Dendritic cell treated with granulocyte-macrophage colony-stimulating factor and Interleukin-4, amounts not matched to agents 40 ng/mL and 50 ng/mL, for 4 days (primary cell): ENCODE data around the gene SLC8B1.

ENCODE experiments used
- H3K27ac Mint-ChIP-seq: one replicate; pipeline ENCODE4 v1.8.0; 2022; ENCODE audit warnings: mild to moderate bottlenecking, mixed read lengths
- H3K27me3 Mint-ChIP-seq: one replicate; pipeline ENCODE4 v1.8.0; 2022; ENCODE audit warnings: mild to moderate bottlenecking, mixed read lengths
- H3K36me3 Mint-ChIP-seq: one replicate; pipeline ENCODE4 v1.8.0; 2022; ENCODE audit warnings: low read depth, mixed read lengths
- H3K4me1 Mint-ChIP-seq: one replicate; pipeline ENCODE4 v1.8.0; 2022; ENCODE audit warnings: low read depth, mixed read lengths
- H3K4me3 Mint-ChIP-seq: one replicate; pipeline ENCODE4 v1.8.0; 2022; ENCODE audit warnings: mild to moderate bottlenecking, moderate library complexity, mixed read lengths
- H3K9me3 Mint-ChIP-seq: one replicate; pipeline ENCODE4 v1.8.0; 2022; ENCODE audit warnings: mixed read lengths
- intact Hi-C: fragments of 100-400 bp; cut with micrococcal nuclease; formaldehyde crosslinking; loops from one replicate; pipeline ENCODE4 v1.15.0; 2022

The SLC8B1 gene

DNA sequence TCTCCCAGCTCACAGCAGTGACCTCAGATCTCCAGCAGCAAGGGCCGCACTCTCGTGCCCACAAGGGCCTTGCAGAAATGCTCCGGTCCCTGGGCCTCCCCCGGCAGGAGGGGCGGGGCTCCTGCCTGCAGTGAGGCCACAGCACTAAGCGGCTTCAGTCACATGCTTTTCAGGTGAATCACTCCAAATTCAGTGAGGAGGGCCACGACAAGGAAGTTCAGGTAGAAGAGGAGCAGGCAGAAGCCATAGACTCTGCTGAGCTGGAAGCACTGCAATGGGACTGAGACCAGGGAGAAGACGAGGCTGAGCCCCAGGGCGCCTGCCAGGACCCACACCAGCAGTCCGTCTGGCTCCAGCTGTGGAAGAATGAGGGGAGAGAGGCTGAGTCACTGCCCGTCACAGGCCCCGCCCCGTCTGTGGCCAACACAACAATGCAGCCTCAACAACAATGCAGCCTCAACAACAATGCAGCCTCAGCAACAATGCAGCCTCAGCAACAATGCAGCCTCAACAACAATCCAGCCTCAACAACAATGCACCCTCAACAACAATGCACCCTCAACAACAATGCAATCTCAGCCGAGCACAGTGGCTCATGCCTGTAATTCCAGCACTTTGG lies 35.2 kb downstream of the SLC8B1 start:
- H3K27ac Mint-ChIP-seq = peak overlapping the region; percentile 62
- intact Hi-C loops = no loop called here

DNA sequence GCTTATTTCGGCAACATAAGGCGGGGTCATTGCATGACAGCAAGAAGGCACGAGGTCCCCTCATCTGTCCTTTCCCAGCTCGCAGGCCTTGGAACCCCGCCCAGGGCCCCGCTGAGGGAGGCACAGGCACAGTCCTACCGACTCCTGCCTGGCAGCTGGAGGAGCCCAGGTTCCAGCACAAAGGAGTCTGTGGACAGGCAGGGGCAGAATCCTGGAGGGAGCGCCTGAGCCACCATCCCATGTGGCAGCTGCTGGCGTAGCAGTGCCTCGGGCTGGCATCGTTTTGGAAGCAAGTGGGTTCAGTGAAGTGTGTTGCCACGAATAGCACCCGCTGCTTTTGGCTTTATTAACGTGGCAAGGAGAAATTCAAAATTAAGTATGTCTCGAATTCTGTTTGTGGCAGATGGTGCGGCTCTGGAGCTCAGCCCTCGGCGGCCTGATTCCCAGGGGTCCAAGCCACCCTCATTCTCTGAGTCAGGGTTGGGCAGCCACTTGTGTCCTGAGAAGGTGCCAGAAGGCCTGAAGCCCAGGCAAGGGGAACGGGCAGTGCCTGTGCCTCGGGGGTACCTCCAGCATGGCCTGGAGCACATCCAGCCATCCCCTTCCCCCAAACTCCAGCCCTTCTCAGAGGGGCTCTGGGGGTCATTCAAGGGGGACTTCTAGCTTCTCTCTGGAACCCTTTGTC lies 35.9 kb downstream of the SLC8B1 start:
- Mint-ChIP-seq H3K9me3 (no peaks in the 10 kb centered on the region), H3K4me3 (no peak overlapping the region), H3K27ac (peak overlapping the region; percentile 62), H3K36me3 (peaks cover 100% of the 10 kb centered on the region), H3K27me3 (no peaks in the 10 kb centered on the region), H3K4me1 (peaks cover 36% of the 10 kb centered on the region)
- intact Hi-C loops = no loop called here

More for the DNA sequence above, 35.2 kb downstream of the SLC8B1 start:
- peaks cover 41% of the 10 kb centered on the region for H3K4me1 Mint-ChIP-seq
- peaks cover 100% of the 10 kb centered on the region for H3K36me3 Mint-ChIP-seq
- no peak overlapping the region for H3K4me3 Mint-ChIP-seq
- H3K9me3 Mint-ChIP-seq = no peaks in the 10 kb centered on the region
- no peaks in the 10 kb centered on the region for H3K27me3 Mint-ChIP-seq

DNA sequence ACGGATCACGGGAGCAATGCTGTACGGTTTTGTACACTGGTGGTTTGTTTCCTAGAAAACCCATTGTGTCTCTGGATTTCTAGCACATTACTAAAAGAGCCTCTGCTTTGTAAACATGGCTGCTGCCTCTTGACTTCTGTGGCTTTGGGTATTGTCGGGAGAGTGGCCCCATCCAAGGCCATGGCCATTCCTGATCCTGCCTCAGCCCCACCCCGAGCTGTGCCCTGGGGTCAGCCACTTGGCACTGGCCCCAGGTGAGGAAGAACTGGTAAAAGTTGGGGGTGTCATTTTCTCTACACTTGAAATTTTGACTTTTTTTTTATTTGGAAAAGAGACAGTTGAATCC lies 36.5 kb downstream of the SLC8B1 start:
- Mint-ChIP-seq H3K27me3 (no peaks in the 10 kb centered on the region), H3K36me3 (peaks cover 100% of the 10 kb centered on the region), H3K4me1 (peaks cover 31% of the 10 kb centered on the region), H3K9me3 (no peaks in the 10 kb centered on the region), H3K27ac (peak overlapping the region; percentile 62), H3K4me3 (no peak overlapping the region)
- intact Hi-C loops = no loop called here

DNA sequence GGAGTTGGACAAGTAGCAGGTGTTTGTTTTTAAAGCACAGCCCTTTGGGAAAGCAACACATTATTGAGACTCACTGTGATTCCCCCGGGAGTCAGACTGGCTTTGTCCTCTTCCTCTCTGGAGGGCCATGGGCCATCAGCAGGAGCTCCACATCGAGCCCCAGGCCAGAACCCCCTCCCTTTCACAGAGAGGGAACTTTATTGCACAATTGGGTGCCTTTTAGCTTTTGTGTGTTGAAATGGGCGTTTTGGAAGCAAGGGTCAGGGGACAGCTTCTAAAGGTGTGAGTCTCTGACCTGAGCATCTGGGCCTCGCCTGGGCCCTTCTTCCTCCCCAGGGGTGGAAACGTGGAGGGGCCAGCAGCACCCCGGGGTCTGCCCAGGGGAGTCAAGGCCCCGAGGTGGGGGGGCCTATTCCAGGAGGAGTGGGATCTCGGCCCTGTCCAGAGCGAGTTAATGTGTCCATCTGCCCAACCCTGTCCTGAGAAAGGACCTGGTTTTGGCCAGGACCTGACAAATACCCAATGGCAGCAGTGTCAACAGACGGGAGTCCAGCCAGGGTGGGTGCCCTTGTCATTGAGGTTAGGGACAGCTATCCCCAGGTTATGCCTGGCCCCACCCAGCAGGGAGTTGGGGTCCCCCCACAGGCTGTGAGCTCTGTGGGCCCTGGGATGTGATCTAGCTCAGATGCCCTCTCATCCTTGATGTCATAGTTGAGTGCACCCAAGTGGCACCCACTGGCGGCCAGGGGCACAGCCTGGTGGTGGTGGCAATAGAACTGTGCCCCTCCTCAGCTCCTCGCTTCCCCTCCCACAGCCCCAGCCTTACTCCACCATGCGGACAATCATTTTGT lies 37.1 kb downstream of the SLC8B1 start:
- H3K9me3 Mint-ChIP-seq = no peaks in the 10 kb centered on the region
- intact Hi-C loops = no loop called here
- no peaks in the 10 kb centered on the region for H3K27me3 Mint-ChIP-seq
- peaks cover 100% of the 10 kb centered on the region for H3K36me3 Mint-ChIP-seq
- peak overlapping the region; percentile 62 for H3K27ac Mint-ChIP-seq
- H3K4me1 Mint-ChIP-seq = peaks cover 25% of the 10 kb centered on the region
- H3K4me3 Mint-ChIP-seq = no peak overlapping the region

DNA sequence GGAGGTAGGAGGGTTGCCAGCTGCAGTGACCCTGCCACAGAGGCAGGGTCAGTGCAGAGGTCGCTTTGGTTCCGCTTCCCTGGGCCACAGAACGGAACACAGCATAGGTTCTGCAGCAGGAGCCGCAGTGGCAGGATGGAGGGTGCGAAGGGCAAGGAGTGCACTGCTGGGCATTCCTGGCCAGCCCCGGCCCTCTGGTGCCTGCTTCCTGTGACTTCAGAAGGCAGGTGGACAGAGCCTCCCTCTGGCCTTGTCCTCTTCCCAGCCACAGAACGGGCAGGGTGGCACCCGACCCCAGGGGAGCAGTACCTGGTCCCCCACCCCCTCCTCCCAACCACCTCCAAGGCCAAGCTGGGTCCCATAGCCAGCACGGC lies 37.7 kb downstream of the SLC8B1 start:
- no peak overlapping the region for H3K27ac Mint-ChIP-seq
- intact Hi-C loops = no loop called here
- H3K36me3 Mint-ChIP-seq = peaks cover 100% of the 10 kb centered on the region
- no peak overlapping the region for H3K4me3 Mint-ChIP-seq
- H3K27me3 Mint-ChIP-seq = no peaks in the 10 kb centered on the region
- peaks cover 18% of the 10 kb centered on the region for H3K4me1 Mint-ChIP-seq
- H3K9me3 Mint-ChIP-seq = no peaks in the 10 kb centered on the region

DNA sequence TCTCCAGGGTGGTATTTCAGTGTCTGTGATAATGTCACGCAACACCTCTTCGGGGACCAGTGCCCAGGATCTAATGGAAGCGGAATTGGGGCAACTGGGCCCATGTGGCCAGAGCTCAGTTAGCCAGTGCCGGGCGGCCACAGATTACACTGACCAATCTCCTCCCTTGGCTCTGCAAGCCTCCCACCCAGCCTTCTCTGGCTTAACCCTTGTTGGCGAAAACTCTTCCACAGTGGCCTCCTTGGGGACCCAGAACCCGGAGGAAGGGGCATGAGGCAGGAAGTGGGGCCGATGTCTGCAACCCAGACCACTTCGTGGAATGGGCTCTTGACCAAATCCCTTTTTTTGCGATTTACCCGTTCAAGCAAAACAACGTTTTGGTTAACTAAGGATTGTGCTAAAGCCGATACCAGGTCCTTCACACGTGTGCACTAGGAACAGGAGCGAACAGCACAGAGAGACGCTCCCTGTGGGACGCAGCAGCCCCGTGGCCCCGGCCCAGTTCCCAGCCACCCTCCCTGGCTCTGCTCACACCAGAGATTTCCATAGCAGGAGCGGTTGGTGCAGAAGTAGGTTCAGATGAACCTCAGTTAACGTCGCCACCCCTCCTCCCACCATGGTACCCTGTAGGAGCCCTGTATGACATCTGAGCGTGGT lies 38.2 kb downstream of the SLC8B1 start:
- no peaks in the 10 kb centered on the region for H3K9me3 Mint-ChIP-seq
- no peak overlapping the region for H3K27ac Mint-ChIP-seq
- peaks cover 100% of the 10 kb centered on the region for H3K36me3 Mint-ChIP-seq
- intact Hi-C loops = no loop called here
- no peaks in the 10 kb centered on the region for H3K27me3 Mint-ChIP-seq
- H3K4me1 Mint-ChIP-seq = peaks cover 16% of the 10 kb centered on the region
- no peak overlapping the region for H3K4me3 Mint-ChIP-seq

DNA sequence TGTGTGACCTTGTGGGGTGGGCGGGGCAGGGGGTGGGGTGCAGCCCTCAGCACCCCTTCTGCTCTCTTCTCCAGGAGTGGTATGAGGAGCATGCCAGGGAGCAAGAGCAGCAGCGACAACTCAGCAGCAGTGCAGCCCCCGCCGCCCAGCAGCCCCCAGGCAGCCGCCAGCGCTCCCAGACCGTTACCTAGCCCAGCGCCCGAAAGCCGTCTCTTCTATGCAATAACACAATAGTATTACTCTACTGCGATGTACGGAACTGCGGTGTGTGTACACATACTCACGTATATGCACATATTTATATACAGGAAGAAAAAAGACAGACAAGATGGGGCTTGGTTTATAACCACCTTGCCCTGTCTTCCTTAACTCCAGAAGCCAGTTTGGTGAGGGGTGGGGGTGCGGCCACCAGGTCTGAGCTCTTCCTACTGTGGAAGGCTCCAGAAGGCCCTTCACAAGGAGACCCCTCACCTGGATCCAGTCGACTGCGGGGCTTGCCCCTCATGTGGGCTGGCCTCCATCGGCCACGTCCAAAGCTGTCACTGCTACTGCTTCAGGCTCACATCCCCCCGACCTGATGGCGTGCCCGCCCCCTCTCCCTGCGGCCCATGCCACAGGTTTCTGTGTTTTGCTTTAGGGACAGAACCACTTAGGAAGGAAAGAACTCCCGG lies 38.9 kb downstream of the SLC8B1 start:
- H3K27me3 Mint-ChIP-seq = no peaks in the 10 kb centered on the region
- no peak overlapping the region for H3K4me3 Mint-ChIP-seq
- intact Hi-C loops = no loop called here
- H3K27ac Mint-ChIP-seq = no peak overlapping the region
- H3K9me3 Mint-ChIP-seq = no peaks in the 10 kb centered on the region
- peaks cover 100% of the 10 kb centered on the region for H3K36me3 Mint-ChIP-seq
- peaks cover 16% of the 10 kb centered on the region for H3K4me1 Mint-ChIP-seq

DNA sequence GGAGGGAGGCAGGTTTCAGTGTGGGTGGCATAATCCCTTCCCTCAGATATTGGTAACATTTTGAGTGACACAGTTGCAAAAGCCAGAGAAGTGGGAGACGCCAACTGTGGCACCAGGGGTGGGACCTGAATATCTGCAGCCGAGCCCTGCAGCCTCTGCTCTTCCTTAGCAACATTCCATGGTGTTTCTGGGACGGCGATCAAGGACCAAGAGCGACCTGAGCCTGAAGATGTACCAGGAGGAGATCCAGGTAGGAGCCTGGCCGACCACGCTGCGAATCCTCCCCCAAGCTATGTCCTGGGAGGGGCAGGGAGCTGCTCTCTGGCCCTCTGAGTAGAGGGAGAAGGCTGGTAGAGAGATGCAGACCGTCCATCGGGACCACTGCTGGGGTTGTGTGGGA lies 41.8 kb downstream of the SLC8B1 start:
- no peaks in the 10 kb centered on the region for H3K9me3 Mint-ChIP-seq

DNA sequence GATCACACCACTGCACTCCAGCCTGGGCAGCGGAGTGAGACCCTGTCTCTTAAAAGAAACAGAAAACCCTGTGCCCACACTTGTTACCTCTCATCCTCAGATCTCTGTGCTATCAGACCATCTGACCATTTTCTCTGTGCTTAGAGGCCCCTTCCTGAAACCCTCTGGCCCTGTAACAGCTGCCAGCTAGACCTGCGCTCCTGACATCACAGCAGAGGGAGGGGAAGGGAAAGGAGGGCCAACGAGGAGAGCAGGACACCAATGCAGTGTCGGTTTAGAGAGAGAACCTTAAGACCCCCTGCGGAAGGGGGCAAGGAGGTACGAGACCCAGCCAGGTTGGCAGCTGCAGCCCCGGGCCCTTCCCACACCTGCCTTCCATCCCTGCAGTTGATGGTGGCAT lies 42.4 kb downstream of the SLC8B1 start:
- intact Hi-C loops = no loop called here
- Mint-ChIP-seq H3K27ac (no peak overlapping the region), H3K4me3 (no peak overlapping the region), H3K27me3 (no peaks in the 10 kb centered on the region), H3K9me3 (no peaks in the 10 kb centered on the region), H3K4me1 (no peaks in the 10 kb centered on the region), H3K36me3 (peaks cover 100% of the 10 kb centered on the region)

More for the DNA sequence above, 41.8 kb downstream of the SLC8B1 start:
- Mint-ChIP-seq H3K36me3 (peaks cover 100% of the 10 kb centered on the region), H3K27ac (no peak overlapping the region), H3K4me3 (no peak overlapping the region), H3K4me1 (no peaks in the 10 kb centered on the region), H3K27me3 (no peaks in the 10 kb centered on the region)
- intact Hi-C loops = no loop called here

DNA sequence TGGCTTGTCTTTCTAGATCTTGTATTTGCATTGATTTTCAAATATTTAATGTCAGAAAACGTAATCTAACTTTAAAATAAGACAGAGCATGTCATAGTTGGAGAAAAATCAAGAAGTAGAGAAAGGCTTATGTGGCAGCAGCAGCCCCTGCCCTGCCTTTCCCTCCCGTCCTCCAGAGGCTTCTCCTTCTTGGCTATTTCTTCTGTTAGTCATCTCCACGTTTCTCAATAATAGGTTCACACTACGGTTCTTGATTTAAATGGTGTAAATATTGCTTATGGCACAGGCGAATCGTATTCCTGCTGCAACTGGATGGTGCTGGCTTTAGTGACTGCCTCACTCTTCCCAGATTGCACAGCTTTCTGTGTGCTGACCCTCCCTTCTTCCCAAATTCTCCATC lies 42.8 kb downstream of the SLC8B1 start:
- Mint-ChIP-seq H3K27ac (no peak overlapping the region), H3K4me1 (no peaks in the 10 kb centered on the region), H3K27me3 (no peaks in the 10 kb centered on the region), H3K4me3 (no peak overlapping the region), H3K36me3 (peaks cover 100% of the 10 kb centered on the region), H3K9me3 (no peaks in the 10 kb centered on the region)
- intact Hi-C loops = no loop called here

DNA sequence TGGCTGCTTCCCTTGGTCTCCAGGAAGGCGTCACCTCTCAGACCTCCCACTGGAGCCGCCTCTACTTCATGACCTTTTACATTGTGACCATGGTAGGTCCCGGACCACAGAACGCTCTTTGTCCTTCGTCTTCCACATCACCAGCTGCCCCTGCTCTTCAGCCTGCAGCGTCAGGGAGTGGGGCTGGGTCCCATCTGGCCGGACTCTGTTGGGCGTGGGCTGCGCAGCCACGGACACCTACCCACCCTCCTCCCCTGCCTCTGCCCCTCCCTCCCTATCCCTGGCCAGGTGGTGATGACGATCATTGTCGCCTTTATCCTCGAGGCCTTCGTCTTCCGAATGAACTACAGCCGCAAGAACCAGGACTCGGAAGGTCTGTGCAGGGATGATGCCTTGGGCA lies 43.3 kb downstream of the SLC8B1 start:
- intact Hi-C loops = no loop called here
- no peaks in the 10 kb centered on the region for H3K9me3 Mint-ChIP-seq
- peak overlapping the region; percentile 23 for H3K27ac Mint-ChIP-seq
- no peaks in the 10 kb centered on the region for H3K27me3 Mint-ChIP-seq
- no peak overlapping the region for H3K4me3 Mint-ChIP-seq
- no peaks in the 10 kb centered on the region for H3K4me1 Mint-ChIP-seq
- H3K36me3 Mint-ChIP-seq = peaks cover 100% of the 10 kb centered on the region

DNA sequence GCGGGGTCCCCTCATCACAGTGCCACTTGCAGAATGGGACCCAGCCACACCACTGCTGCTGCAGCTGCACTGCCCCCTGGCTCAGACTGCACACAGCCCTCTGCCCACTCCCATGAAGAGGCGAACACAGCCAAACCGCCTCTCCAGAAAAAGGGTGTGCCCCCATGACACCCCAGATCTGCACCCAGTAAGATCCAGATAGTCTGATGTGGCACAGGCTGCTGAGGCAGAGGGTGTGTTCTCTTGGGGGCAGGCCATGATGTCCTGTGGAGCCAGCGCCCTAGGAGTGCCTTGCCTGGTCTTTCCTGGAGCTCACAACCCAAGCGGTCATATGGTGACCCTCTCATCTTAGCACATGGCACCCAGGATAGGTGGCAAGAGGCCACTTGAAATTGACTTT lies 44.4 kb downstream of the SLC8B1 start:
- H3K27me3 Mint-ChIP-seq = no peaks in the 10 kb centered on the region
- no peaks in the 10 kb centered on the region for H3K9me3 Mint-ChIP-seq
- no peak overlapping the region for H3K4me3 Mint-ChIP-seq
- H3K4me1 Mint-ChIP-seq = no peaks in the 10 kb centered on the region
- intact Hi-C loops = no loop called here
- H3K27ac Mint-ChIP-seq = no peak overlapping the region
- peaks cover 100% of the 10 kb centered on the region for H3K36me3 Mint-ChIP-seq

DNA sequence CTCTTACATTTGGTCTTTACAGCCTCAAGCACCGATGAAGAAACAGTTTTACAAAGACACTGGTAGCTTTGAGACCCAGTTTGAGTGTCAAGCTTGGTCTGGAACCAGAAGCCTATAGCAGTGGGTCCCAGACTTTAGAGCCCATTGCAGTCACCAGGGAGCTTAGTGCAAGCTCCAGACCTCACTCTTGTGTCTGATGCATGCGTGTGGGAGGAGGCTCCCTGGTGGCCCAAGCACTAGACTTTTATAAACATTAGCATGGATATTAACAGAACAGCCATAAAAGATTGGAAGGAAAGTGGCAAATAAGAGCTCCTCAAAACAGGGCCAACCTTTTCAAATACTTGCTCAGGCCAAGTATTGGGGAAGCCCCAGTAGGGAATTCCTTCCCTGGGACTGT lies 45.5 kb downstream of the SLC8B1 start:
- peaks cover 100% of the 10 kb centered on the region for H3K36me3 Mint-ChIP-seq
- H3K4me3 Mint-ChIP-seq = no peak overlapping the region
- no peaks in the 10 kb centered on the region for H3K4me1 Mint-ChIP-seq
- no peaks in the 10 kb centered on the region for H3K27me3 Mint-ChIP-seq
- H3K27ac Mint-ChIP-seq = no peak overlapping the region
- intact Hi-C loops = no loop called here
- no peaks in the 10 kb centered on the region for H3K9me3 Mint-ChIP-seq
